ENCODE measurements around the gene CLTCL1.

- TF ChIP-seq POLR2A (IDR thresholded peaks at IDR 0.05) (no peak), CTCF (IDR thresholded peaks at IDR 0.05) (no peak)
Measured at GRCh38 chr22:19168088-19168890, 123.2 kb downstream of the CLTCL1 start.
